B cell (primary cell): Measurements from ENCODE around the gene DOCK1.

Experiments used
- CTCF ChIP-seq: fragments of 200-600 bp; IDR thresholded peaks from one replicate; pipeline ENCODE4 v1.8.0; 2022; ENCODE audit warnings: antibody characterized with exemption, mild to moderate bottlenecking
- EZH2 ChIP-seq: IDR thresholded peaks from 2 replicates; pipeline ENCODE4 v1.6.1; 2012; ENCODE audit warnings: borderline replicate concordance, low read depth, mild to moderate bottlenecking, moderate library complexity, low read length; ENCODE audit not compliant: insufficient read depth, poor library complexity, severe bottlenecking

GRCh38 chr10:126924180-126924914, 19.1 kb downstream of the DOCK1 start:
- no peak for TF ChIP-seq CTCF
- no peak for TF ChIP-seq EZH2
